IPS-18a (cell line): ENCODE data around the gene MTARC1.
A peak's percentile ranks its signal among the peaks of the same experiment; 100 is the strongest.

Experiments used
- H3K27ac ChIP-seq: one replicate; pipeline ENCODE4 v1.5.1; 2013; ENCODE audit warnings: low read length
- H3K27me3 ChIP-seq: one replicate; pipeline ENCODE4 v1.6.1; 2013; ENCODE audit warnings: mild to moderate bottlenecking, low read length; ENCODE audit not compliant: control insufficient read depth, insufficient read depth
- H3K36me3 ChIP-seq: one replicate; pipeline ENCODE4 v1.6.1; 2013; ENCODE audit warnings: low read depth, low read length; ENCODE audit not compliant: control insufficient read depth
- H3K4me1 ChIP-seq: one replicate; pipeline ENCODE4 v1.6.1; 2013; ENCODE audit warnings: low read depth, low read length; ENCODE audit not compliant: control insufficient read depth
- H3K4me3 ChIP-seq: one replicate; pipeline ENCODE4 v1.5.1; 2013; ENCODE audit warnings: low read length
- H3K9ac ChIP-seq: one replicate; pipeline ENCODE4 v1.6.1; 2013; ENCODE audit warnings: mild to moderate bottlenecking, low read length, moderate library complexity
- H3K9me3 ChIP-seq: one replicate; pipeline ENCODE4 v1.6.1; 2013; ENCODE audit warnings: low read depth, low read length; ENCODE audit not compliant: control insufficient read depth

The MTARC1 gene

GRCh38 chr1:220786337-220787068, at the start of gene MTARC1:
MTARC1 (plus strand) TSS chr1:220786913; CDS start chr1:220786945, 32 bp downstream.
- Histone ChIP-seq H3K27me3 (no peaks in the 10 kb centered on the region), H3K9me3 (no peaks in the 10 kb centered on the region), H3K4me3 (peak within 1 kb of the TSS; percentile 73), H3K9ac (peak within 1 kb of the TSS; percentile 84), H3K36me3 (peaks cover 2% of the 10 kb centered on the region), H3K27ac (peak within 1 kb of the TSS; percentile 34), H3K4me1 (peaks cover 5% of the 10 kb centered on the region)

GRCh38 chr1:220741349-220741748, 45.4 kb upstream of the MTARC1 start:
- Histone ChIP-seq H3K27me3 (peaks cover 6% of the 10 kb centered on the region), H3K9ac (no peak overlapping the region), H3K4me1 (no peaks in the 10 kb centered on the region), H3K4me3 (no peak overlapping the region), H3K9me3 (no peaks in the 10 kb centered on the region), H3K27ac (no peak overlapping the region), H3K36me3 (no peaks in the 10 kb centered on the region)

GRCh38 chr1:220741825-220742224, 44.9 kb upstream of the MTARC1 start:
- peaks cover 11% of the 10 kb centered on the region for H3K27me3 ChIP-seq
- H3K4me1 ChIP-seq = peaks cover 1% of the 10 kb centered on the region
- H3K9me3 ChIP-seq = no peaks in the 10 kb centered on the region
- no peaks in the 10 kb centered on the region for H3K36me3 ChIP-seq
- H3K4me3 ChIP-seq = no peak overlapping the region
- no peak overlapping the region for H3K27ac ChIP-seq
- H3K9ac ChIP-seq = no peak overlapping the region

- no peaks in the 10 kb centered on the region for H3K9me3 ChIP-seq
- H3K27ac ChIP-seq = no peak overlapping the region
- peaks cover 8% of the 10 kb centered on the region for H3K4me1 ChIP-seq
- H3K4me3 ChIP-seq = no peak overlapping the region
- H3K36me3 ChIP-seq = no peaks in the 10 kb centered on the region
- peaks cover 18% of the 10 kb centered on the region for H3K27me3 ChIP-seq
- H3K9ac ChIP-seq = no peak overlapping the region
These were observed 44.2 kb upstream of the MTARC1 start for GRCh38 chr1:220742520-220742919.

- H3K9ac ChIP-seq = no peak overlapping the region
- peaks cover 21% of the 10 kb centered on the region for H3K4me1 ChIP-seq
- peaks cover 44% of the 10 kb centered on the region for H3K27me3 ChIP-seq
- H3K4me3 ChIP-seq = peak overlapping the region; percentile 68
- H3K27ac ChIP-seq = no peak overlapping the region
- no peaks in the 10 kb centered on the region for H3K36me3 ChIP-seq
- H3K9me3 ChIP-seq = no peaks in the 10 kb centered on the region
These were observed 39.9 kb upstream of the MTARC1 start for GRCh38 chr1:220746851-220747250.

GRCh38 chr1:220747437-220748088, 39.1 kb upstream of the MTARC1 start:
- no peak overlapping the region for H3K27ac ChIP-seq
- H3K4me3 ChIP-seq = peak overlapping the region; percentile 68
- H3K27me3 ChIP-seq = peaks cover 44% of the 10 kb centered on the region
- no peaks in the 10 kb centered on the region for H3K9me3 ChIP-seq
- H3K9ac ChIP-seq = peak overlapping the region; percentile 60
- peaks cover 21% of the 10 kb centered on the region for H3K4me1 ChIP-seq
- H3K36me3 ChIP-seq = no peaks in the 10 kb centered on the region

GRCh38 chr1:220748089-220748934, 38.4 kb upstream of the MTARC1 start, which contains the start of gene MTARC2:
MTARC2 (plus strand) TSS chr1:220748322; CDS start chr1:220748532, 210 bp downstream.
- peak within 1 kb of the TSS; percentile 60 for H3K9ac ChIP-seq
- peaks cover 44% of the 10 kb centered on the region for H3K27me3 ChIP-seq
- no peaks in the 10 kb centered on the region for H3K9me3 ChIP-seq
- peak within 1 kb of the TSS; percentile 68 for H3K4me3 ChIP-seq
- H3K4me1 ChIP-seq = peaks cover 21% of the 10 kb centered on the region
- no peak within 1 kb of the TSS for H3K27ac ChIP-seq
- H3K36me3 ChIP-seq = no peaks in the 10 kb centered on the region

- Histone ChIP-seq H3K9ac (peak overlapping the region; percentile 60), H3K9me3 (no peaks in the 10 kb centered on the region), H3K27ac (no peak overlapping the region), H3K4me3 (peak overlapping the region; percentile 68), H3K4me1 (peaks cover 21% of the 10 kb centered on the region), H3K36me3 (no peaks in the 10 kb centered on the region), H3K27me3 (peaks cover 44% of the 10 kb centered on the region)
These were observed 37.8 kb upstream of the MTARC1 start for GRCh38 chr1:220748936-220749335.

GRCh38 chr1:220750131-220750515, 36.6 kb upstream of the MTARC1 start:
- H3K4me1 ChIP-seq = peaks cover 21% of the 10 kb centered on the region
- no peaks in the 10 kb centered on the region for H3K36me3 ChIP-seq
- no peak overlapping the region for H3K27ac ChIP-seq
- peaks cover 44% of the 10 kb centered on the region for H3K27me3 ChIP-seq
- no peak overlapping the region for H3K9ac ChIP-seq
- H3K9me3 ChIP-seq = no peaks in the 10 kb centered on the region
- H3K4me3 ChIP-seq = no peak overlapping the region

- H3K27me3 ChIP-seq = peaks cover 40% of the 10 kb centered on the region
These were observed 35.6 kb upstream of the MTARC1 start for GRCh38 chr1:220751111-220751510.

GRCh38 chr1:220754212-220754917, 32.3 kb upstream of the MTARC1 start:
- Histone ChIP-seq H3K9ac (no peak overlapping the region), H3K27ac (no peak overlapping the region), H3K36me3 (peaks cover 4% of the 10 kb centered on the region), H3K4me1 (peaks cover 6% of the 10 kb centered on the region), H3K4me3 (no peak overlapping the region), H3K9me3 (no peaks in the 10 kb centered on the region), H3K27me3 (peaks cover 16% of the 10 kb centered on the region)

More at GRCh38 chr1:220751111-220751510, 35.6 kb upstream of the MTARC1 start:
- peaks cover 21% of the 10 kb centered on the region for H3K4me1 ChIP-seq
- H3K4me3 ChIP-seq = no peak overlapping the region
- H3K36me3 ChIP-seq = peaks cover 4% of the 10 kb centered on the region
- H3K27ac ChIP-seq = no peak overlapping the region
- no peaks in the 10 kb centered on the region for H3K9me3 ChIP-seq
- H3K9ac ChIP-seq = no peak overlapping the region
